Activated CD8-positive, alpha-beta T cell treated with anti-CD3 and anti-CD28 coated beads, Interleukin-2, amount 10 ng/mL, durations not matched to agents 7 days and 5 days (primary cell): ENCODE data around the gene PPP1R3D. TPM values are rescaled to one million over a fixed set of nuclear protein-coding genes. Genes with fewer than 3 reads are reported as not detected.

ENCODE experiments used
- ATAC-seq: fragments of 150-1000 bp; cut with Tn5 transposase; one replicate; pipeline ENCODE4 v1.10.0; 2021; ENCODE audit warnings: moderate library complexity
- CTCF ChIA-PET: fragments of 350-600 bp; sonication (Branson Sonifier 250); formaldehyde crosslinking; loops from one replicate; lab custom pipeline; 2021; ENCODE audit warnings: antibody characterized with exemption; lab: Charles Lee
- POLR2A ChIA-PET: fragments of 350-600 bp; sonication (Branson Sonifier 250); formaldehyde crosslinking; loops from one replicate; lab custom pipeline; 2021; ENCODE audit warnings: antibody characterized with exemption; lab: Charles Lee
- DNase-seq: peaks from one replicate; pipeline ENCODE4 v3.0.0-alpha.2; 2020
- H3K27ac Mint-ChIP-seq: one replicate; pipeline ENCODE4 v1.8.0; 2021; ENCODE audit warnings: mild to moderate bottlenecking, mixed read lengths
- H3K27me3 Mint-ChIP-seq: one replicate; pipeline ENCODE4 v1.8.0; 2021; ENCODE audit warnings: low read depth, mixed read lengths
- H3K36me3 Mint-ChIP-seq: one replicate; pipeline ENCODE4 v1.8.0; 2021; ENCODE audit warnings: low read depth, mixed read lengths
- H3K4me1 Mint-ChIP-seq: one replicate; pipeline ENCODE4 v1.8.0; 2021; ENCODE audit warnings: low read depth, mixed read lengths
- H3K4me3 Mint-ChIP-seq: one replicate; pipeline ENCODE4 v1.8.0; 2021; ENCODE audit warnings: mild to moderate bottlenecking, mixed read lengths
- H3K9me3 Mint-ChIP-seq: one replicate; pipeline ENCODE4 v1.8.0; 2022; ENCODE audit warnings: mixed read lengths; ENCODE audit not compliant: insufficient read depth
- total RNA-seq, 2 experiments: library from RNA; stranded (reverse); gene quantifications; one replicate each; pipeline ENCODE4 v1.2.3, GENCODE V29; 2021

The PPP1R3D gene
- total RNA-seq, 2 experiments from 2014 or later = 6.7 TPM

DNA sequence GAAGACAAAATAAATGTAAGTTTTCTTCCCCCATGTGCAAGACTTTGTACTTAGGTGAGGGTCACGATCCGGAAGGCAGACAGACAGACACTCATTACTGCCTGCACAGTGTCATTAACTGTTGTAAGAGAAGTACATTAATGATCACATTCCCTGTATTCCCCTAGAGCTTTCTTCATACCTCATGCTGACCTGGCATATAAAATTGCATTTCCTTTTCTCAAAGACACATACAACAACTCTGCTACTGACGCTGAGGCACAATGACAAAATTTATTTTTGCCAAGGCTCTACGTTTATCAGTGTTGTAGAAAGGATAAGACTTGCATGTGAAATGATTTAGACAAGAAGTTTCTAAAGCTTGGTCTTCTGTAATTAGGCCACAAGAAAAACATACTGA is 3.7 kb downstream of the PPP1R3D start:
- Mint-ChIP-seq H3K9me3 (no peaks in the 10 kb centered on the region), H3K27me3 (peaks cover 2% of the 10 kb centered on the region), H3K4me3 (no peak overlapping the region), H3K27ac (no peak overlapping the region), H3K4me1 (peaks cover 30% of the 10 kb centered on the region), H3K36me3 (peaks cover 15% of the 10 kb centered on the region)
- CTCF ChIA-PET = interaction anchor here (1.0 to 4.3 kb wide), 4 partner anchors 9 to 122 kb away, joined by 3 to 39 read pairs (median 4); no protein-coding TSS in a partner anchor
- no peak for DNase-seq
- ATAC-seq = no peak
- POLR2A ChIA-PET = no interaction called here

DNA sequence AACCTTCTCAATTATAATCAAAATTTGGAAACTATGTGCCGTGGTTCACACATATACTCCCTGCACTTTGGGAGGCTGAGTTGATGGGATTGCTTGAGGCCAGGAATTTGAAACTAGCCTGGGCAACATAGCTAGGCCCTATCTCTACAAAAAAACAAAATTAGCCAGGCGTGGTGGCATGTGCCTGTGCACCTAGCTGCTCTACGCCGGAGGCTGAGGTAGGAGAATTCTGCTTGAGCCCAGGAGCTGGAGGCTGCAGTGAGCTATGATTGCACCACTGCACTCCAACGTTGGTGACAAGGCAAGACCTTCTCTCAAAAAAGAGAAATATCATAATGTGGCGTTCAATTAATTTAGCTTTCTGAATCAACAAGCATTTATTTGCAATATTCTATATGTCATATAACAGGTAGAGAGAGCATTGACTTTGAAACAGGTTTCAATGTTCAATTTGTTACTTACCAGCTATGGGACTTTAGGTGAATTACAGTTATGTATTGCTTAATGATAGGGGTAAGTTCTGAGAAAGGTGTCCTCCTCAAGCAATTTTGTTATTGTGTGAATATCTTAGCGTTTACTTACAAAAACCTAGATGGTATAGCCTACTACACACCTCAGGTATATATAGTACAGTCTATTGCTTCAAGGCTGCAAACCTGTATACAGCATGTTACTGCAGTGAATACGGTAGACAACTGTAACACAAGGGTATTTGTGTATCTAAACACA is 4.5 kb downstream of the PPP1R3D start:
- ChIA-PET CTCF (interaction anchor here (1.0 to 4.3 kb wide), 5 partner anchors 8 to 364 kb away, joined by 3 to 39 read pairs (median 4); no protein-coding TSS in a partner anchor), POLR2A (no interaction called here)
- no peak overlapping the region for H3K4me3 Mint-ChIP-seq
- H3K27me3 Mint-ChIP-seq = peaks cover 5% of the 10 kb centered on the region
- H3K27ac Mint-ChIP-seq = no peak overlapping the region
- H3K4me1 Mint-ChIP-seq = peaks cover 25% of the 10 kb centered on the region
- ATAC-seq (no peak), DNase-seq (no peak)
- H3K36me3 Mint-ChIP-seq = peaks cover 15% of the 10 kb centered on the region
- H3K9me3 Mint-ChIP-seq = no peaks in the 10 kb centered on the region

DNA sequence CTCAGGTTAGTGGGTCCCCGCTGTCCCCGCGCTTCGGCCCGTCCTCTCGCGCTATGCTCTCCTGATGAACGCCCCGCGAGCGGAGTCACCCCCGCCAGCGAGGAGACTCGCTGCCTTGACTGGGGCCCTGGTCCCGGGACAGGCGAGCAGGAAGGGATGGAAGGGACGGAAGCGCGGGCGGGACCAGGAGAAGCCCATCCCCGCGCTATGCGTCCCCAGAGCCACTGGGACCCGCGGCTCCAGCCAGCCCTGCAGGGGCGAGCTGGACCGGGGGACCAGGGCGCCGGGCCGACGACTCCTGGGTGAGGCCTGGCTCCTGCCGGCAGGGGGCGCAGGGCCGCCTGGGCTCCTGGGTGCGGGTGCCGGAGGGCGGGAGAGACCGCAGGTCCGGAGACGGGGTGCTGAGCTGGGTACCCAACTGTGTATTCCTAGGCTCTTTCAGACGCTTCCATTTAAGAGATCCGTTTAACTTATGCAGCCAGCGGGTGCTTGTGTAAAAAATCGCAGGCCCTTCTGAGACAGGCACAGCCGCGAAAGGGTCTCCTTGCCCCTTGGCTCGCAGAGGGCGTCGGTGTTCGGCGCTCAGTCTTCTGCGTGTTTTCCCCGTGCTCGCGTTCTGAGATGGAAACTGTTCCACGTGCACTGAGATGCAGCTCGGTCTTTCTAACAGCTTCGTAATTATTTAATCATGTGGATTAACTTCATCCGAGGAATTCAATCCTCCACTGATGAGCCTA is 6.1 kb downstream of the PPP1R3D start:
- Mint-ChIP-seq H3K36me3 (peaks cover 15% of the 10 kb centered on the region), H3K4me1 (peaks cover 25% of the 10 kb centered on the region), H3K27ac (peak overlapping the region; percentile 69), H3K27me3 (peaks cover 7% of the 10 kb centered on the region), H3K4me3 (peak overlapping the region; percentile 67), H3K9me3 (no peaks in the 10 kb centered on the region)
- DNase-seq (peak; percentile 78), ATAC-seq (peak; percentile 92)
- ChIA-PET CTCF (interaction anchor here (0.6 to 4.3 kb wide), 14 partner anchors 10 to 468 kb away, joined by 3 to 39 read pairs (median 4); partner anchors contain the start of gene CDH26), POLR2A (interaction anchor here (0.6 kb wide), 1 partner anchor 667 kb away, joined by 3 read pairs; no protein-coding TSS in a partner anchor)

DNA sequence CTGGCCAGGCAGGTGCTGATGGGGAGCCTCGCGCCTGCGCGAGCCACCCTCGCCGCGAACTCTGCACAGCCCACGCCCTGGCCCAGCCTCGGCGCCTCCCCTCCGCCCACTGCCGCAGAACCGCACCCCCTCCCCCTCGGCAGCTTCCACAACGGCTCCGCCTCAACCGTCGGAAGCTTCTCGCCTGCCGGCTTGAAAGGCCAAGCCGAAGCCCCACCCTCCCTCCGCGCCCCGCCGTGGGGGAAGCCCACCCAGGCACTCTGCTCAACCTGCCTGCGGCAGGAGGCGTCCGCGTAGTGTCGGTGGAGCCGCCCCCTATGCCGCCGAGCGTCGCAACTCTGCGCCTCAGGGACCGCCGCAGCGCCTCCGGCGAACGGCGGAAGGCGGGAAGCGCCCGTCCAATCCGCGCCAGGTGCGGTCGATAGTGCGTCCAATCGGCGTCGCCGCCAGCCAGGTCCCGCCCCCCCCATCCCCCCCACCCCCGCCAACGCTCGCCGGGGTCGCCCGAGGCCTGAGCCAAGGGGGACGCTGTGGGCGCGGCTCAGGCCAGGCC is 6.7 kb downstream of the PPP1R3D start, which contains the start of gene SYCP2:
Gene SYCP2 (minus strand): TSS at position 342 of the 553 bp plus-strand sequence. CDS start 11,224 bp downstream, outside the sequence.
- H3K4me1 Mint-ChIP-seq = peaks cover 19% of the 10 kb centered on the region
- CTCF ChIA-PET = interaction anchor here (0.6 to 4.3 kb wide), 10 partner anchors 11 to 469 kb away, joined by 3 to 39 read pairs (median 4); no protein-coding TSS in a partner anchor
- H3K9me3 Mint-ChIP-seq = no peaks in the 10 kb centered on the region
- H3K36me3 Mint-ChIP-seq = peaks cover 9% of the 10 kb centered on the region
- H3K27me3 Mint-ChIP-seq = peaks cover 8% of the 10 kb centered on the region
- H3K27ac Mint-ChIP-seq = peak within 1 kb of the TSS; percentile 69
- ATAC-seq = peak; percentile 76
- peak within 1 kb of the TSS; percentile 67 for H3K4me3 Mint-ChIP-seq
- peak; percentile 59 for DNase-seq
- POLR2A ChIA-PET = no interaction called here

DNA sequence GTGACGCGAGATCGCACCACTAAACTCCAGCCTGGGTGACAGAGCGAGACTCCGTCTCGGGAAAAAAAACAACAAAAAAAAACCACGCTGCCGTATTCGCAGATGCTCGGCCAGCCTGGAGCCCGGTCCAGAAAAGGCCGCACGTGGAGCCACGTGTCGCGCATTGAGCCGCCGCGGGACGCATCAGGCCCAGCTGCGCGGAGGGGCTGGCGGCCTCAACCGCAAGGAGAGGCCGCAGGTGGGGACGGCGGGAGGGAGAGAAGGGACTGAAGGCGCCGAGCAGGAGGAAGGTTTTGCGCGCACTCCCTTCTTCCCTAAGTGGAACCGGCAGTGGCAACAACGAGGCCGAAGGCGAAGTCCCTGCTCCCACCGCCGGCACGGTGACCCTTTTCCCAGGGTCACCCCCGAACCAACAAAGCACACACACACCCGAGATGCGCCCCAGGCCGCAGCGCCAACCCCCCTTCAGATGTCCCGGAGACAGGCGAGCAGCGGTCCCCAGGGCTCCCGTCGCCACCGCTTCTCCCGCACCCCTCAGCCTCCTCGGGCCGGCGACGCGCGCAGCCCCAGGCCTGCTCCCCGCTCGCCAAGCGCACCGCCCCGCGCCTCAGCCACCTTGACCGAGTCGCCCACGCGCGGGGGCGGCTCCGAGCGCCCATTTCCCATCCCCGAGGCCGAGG is 7.3 kb downstream of the PPP1R3D start:
- CTCF ChIA-PET = interaction anchor here (4.3 kb wide), 1 partner anchor 16 kb away, joined by 39 read pairs; no protein-coding TSS in a partner anchor
- peaks cover 8% of the 10 kb centered on the region for H3K27me3 Mint-ChIP-seq
- no peak overlapping the region for H3K27ac Mint-ChIP-seq
- ATAC-seq (no peak), DNase-seq (no peak)
- POLR2A ChIA-PET = no interaction called here
- H3K4me3 Mint-ChIP-seq = peak overlapping the region; percentile 57
- peaks cover 13% of the 10 kb centered on the region for H3K4me1 Mint-ChIP-seq
- no peaks in the 10 kb centered on the region for H3K9me3 Mint-ChIP-seq
- peaks cover 4% of the 10 kb centered on the region for H3K36me3 Mint-ChIP-seq

DNA sequence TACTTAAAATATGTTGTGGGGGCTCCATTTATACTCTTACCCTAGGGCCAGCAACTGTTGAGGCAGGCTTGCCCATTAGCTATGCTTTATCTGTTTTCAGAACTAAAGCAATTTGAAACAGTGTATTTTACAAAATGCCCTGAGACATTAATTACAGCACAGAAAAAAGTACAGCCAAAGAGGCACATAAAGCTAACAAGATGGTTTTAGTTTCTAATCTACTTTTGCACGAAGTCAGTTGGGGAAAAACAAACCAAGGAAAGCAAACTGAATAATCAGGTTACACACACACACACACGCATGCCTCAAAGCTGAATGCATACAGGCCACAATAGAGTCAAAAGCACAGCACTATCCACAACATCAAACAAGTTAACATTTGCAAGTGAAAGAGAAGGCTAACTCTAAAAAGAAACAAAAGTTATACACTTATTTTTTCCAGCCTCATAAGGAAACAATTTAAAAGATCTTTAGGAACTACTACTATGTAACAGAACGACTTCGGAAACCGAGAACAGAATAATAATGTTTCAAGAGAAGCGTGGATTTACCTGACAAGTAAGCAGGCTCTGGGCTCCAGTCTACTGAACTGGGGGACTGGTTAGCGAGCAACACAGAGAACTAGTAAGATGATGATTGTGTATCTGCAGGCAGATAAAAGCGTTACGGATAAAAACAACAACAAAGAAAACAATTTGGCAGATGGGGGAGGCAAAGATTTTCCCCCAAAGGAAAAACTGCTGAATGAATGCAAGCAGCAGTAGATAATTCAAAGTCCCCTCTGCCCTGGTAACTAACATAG is 8.4 kb downstream of the PPP1R3D start:
- CTCF ChIA-PET = interaction anchor here (0.7 to 1.5 kb wide), 2 partner anchors 8 to 126 kb away, joined by 4 to 6 read pairs; partner anchors contain the start of genes FAM217B and PPP1R3D
- Mint-ChIP-seq H3K36me3 (peaks cover 4% of the 10 kb centered on the region), H3K9me3 (no peaks in the 10 kb centered on the region), H3K4me3 (peak overlapping the region; percentile 56), H3K27ac (peak overlapping the region; percentile 17), H3K4me1 (peaks cover 7% of the 10 kb centered on the region), H3K27me3 (peaks cover 8% of the 10 kb centered on the region)
- DNase-seq (no peak), ATAC-seq (no peak)
- POLR2A ChIA-PET = interaction anchor here (1.2 kb wide), 1 partner anchor 9 kb away, joined by 6 read pairs; the partner anchor contains the start of genes FAM217B and PPP1R3D

DNA sequence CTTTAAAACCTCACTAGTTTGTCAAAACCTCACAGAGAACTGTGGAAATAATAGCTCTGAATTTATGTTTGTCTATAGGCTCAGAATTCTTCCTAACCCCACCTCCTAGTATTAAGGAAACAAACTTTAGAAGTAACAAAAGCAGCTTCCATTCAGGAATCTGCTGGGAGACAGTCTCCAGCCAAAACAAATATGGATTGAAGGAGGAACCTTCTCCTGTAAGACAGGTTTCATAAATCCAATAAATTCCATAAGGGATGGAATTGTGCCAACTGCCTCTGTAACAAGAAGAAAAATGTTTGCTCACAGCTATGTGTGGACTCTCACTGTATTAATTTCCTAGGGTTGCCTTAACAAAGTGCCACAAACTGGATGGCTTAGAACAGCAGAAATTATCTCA is 14.2 kb downstream of the PPP1R3D start:
- Mint-ChIP-seq H3K4me3 (no peak overlapping the region), H3K36me3 (no peaks in the 10 kb centered on the region), H3K4me1 (no peaks in the 10 kb centered on the region), H3K9me3 (no peaks in the 10 kb centered on the region), H3K27ac (no peak overlapping the region), H3K27me3 (peaks cover 20% of the 10 kb centered on the region)
- ATAC-seq (no peak), DNase-seq (no peak)
- POLR2A ChIA-PET = no interaction called here
- CTCF ChIA-PET = interaction anchor here (1.1 kb wide), 1 partner anchor 14 kb away, joined by 4 read pairs; the partner anchor contains the start of genes FAM217B and PPP1R3D

DNA sequence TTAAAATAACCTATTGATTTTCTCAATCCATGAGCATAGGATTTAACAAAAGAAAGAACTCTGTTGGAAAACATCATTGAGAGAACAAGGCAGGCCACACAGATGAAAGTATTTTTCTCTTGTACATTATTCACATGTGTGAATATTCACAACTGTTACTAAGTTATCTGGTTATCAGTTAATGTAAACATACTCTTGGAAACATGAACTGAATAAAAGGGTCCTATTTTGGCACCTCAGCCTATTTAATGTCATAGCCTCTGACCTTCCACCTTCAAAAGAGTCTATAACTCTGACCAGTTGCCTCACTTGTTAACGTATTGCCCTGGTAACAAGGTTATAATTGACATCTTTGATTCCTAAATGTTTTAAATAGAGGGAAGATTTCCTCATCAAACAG is 14.7 kb downstream of the PPP1R3D start:
- ChIA-PET POLR2A (no interaction called here), CTCF (interaction anchor here (1.0 kb wide), 1 partner anchor 15 kb away, joined by 3 read pairs; the partner anchor contains the start of genes FAM217B and PPP1R3D)
- Mint-ChIP-seq H3K4me3 (no peak overlapping the region), H3K36me3 (no peaks in the 10 kb centered on the region), H3K27ac (no peak overlapping the region), H3K27me3 (peaks cover 20% of the 10 kb centered on the region), H3K9me3 (no peaks in the 10 kb centered on the region), H3K4me1 (no peaks in the 10 kb centered on the region)
- ATAC-seq (no peak), DNase-seq (no peak)

DNA sequence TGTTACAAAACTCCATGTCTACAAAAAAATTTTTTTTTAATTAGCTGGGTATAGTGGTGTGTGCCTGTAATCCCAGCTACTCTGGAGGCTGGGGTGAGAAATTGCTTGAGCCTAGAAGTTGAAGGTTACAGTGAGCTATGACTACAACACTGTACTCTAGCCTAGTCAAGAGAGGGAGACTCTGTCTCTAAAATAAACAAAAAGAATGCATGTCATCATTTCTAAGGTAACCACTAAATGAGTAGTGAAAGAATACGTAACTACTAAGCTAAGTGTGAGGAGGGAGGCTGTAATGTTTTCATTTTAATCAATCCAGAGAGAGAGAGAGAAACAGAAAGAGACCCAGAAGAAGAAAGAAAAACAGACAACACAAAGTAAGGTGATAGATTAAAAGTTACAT is 16.6 kb downstream of the PPP1R3D start:
- peaks cover 18% of the 10 kb centered on the region for H3K27me3 Mint-ChIP-seq
- H3K9me3 Mint-ChIP-seq = no peaks in the 10 kb centered on the region
- no peak overlapping the region for H3K27ac Mint-ChIP-seq
- H3K4me1 Mint-ChIP-seq = no peaks in the 10 kb centered on the region
- ChIA-PET POLR2A (no interaction called here), CTCF (no interaction called here)
- no peaks in the 10 kb centered on the region for H3K36me3 Mint-ChIP-seq
- DNase-seq = no peak
- H3K4me3 Mint-ChIP-seq = no peak overlapping the region
- no peak for ATAC-seq

DNA sequence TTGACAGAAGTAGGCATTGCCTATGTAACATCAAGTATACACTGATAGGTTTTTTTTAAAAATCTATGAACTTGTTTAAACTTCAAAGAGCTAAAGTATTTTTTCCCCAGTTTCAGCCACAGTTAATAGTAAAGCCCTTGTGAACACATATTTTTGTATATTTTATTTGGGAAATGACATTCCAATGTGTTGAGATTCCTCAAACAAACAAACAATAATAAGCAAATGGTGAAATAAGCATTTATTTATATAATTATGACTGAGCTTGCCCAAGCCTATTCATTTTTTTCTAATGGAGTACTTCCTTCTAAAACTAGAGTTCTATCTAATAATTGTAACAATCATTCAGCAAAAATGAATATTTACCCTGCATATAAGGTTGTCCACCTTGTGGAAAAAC is 19.2 kb downstream of the PPP1R3D start:
- H3K27me3 Mint-ChIP-seq = peaks cover 18% of the 10 kb centered on the region
- no peaks in the 10 kb centered on the region for H3K9me3 Mint-ChIP-seq
- H3K27ac Mint-ChIP-seq = no peak overlapping the region
- ChIA-PET POLR2A (no interaction called here), CTCF (interaction anchor here (1.3 kb wide), 1 partner anchor 138 kb away, joined by 3 read pairs; no protein-coding TSS in a partner anchor)
- ATAC-seq = no peak
- DNase-seq = no peak
- H3K36me3 Mint-ChIP-seq = no peaks in the 10 kb centered on the region
- H3K4me3 Mint-ChIP-seq = no peak overlapping the region
- no peaks in the 10 kb centered on the region for H3K4me1 Mint-ChIP-seq
